GM04504 (cell line): ENCODE measurements around the gene ITPKC.
"Not testable (repeated sequence)": the region's sequence is repeated elsewhere in the genome, so short reads cannot be mapped to it uniquely, and the experiment has no call there.

Source experiments
- DNase-seq: peaks from one replicate; pipeline ENCODE4 v3.0.0-alpha.2; 2012; ENCODE audit warnings: low read depth

ITPKC gene

GRCh38 chr19:40741527-40742390 is 24.8 kb downstream of the ITPKC start:
- DNase-seq, result no peak

GRCh38 chr19:40742477-40742876 is 25.6 kb downstream of the ITPKC start:
- no peak for DNase-seq

GRCh38 chr19:40742886-40743285 is 26.0 kb downstream of the ITPKC start:
- DNase-seq, result no peak

GRCh38 chr19:40743926-40744325 is 27.0 kb downstream of the ITPKC start:
- DNase-seq, result no peak

GRCh38 chr19:40744554-40745401 is 27.9 kb downstream of the ITPKC start:
- no peak for DNase-seq

DNA sequence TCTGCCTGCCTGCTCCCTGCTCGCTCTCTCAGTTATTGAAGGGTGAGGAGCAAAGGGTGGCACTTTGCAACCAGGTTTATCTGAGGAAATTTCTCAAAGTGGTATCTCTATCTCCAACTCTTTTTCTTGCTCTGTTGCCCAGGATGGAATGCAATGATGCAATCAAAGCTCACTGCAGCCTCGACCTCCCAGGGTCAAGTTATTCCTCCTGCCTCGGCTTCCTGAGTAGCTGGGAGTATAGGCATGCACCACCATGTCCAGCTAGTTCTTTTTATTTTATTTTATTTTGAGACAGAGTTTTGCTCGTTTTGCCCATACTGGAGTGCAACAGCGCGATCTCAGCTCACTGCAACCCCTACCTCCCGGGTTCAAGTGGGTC is 28.5 kb downstream of the ITPKC start:
- DNase-seq, result no peak

DNA sequence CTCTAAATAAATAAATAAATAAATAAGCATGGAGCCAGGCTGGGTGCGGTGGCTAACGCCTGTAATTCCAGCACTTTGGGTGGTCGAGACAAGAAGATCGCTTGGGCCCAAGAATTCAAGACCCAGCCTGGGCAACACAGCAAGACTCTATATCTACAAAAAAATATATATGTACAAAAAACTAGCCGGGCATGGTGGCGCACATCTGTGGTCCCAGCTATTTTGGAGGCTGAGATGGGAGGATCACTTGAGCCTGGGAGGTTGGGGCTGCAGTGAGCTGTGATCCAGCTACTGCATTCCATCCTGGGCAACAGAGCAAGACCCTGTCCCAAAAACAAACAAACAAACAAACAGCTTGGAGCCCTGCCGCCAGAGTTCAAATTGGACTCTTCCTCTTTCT is 30.6 kb downstream of the ITPKC start:
- DNase-seq, result no peak

- DNase-seq, result peak; percentile 100
These were observed 33.4 kb downstream of the ITPKC start, which contains the start of gene ACTMAP for GRCh38 chr19:40750058-40750873. Gene ACTMAP (minus strand): TSS chr19:40750477. CDS start chr19:40749803, 674 bp downstream.

- DNase-seq, result peak; percentile 96
These were observed 34.1 kb downstream of the ITPKC start, which contains the start of gene SNRPA for GRCh38 chr19:40750874-40751537. Gene SNRPA (plus strand): TSS chr19:40751203. CDS start chr19:40751409, 206 bp downstream.

GRCh38 chr19:40752257-40752781 is 35.4 kb downstream of the ITPKC start:
- DNase-seq, result no peak

DNA sequence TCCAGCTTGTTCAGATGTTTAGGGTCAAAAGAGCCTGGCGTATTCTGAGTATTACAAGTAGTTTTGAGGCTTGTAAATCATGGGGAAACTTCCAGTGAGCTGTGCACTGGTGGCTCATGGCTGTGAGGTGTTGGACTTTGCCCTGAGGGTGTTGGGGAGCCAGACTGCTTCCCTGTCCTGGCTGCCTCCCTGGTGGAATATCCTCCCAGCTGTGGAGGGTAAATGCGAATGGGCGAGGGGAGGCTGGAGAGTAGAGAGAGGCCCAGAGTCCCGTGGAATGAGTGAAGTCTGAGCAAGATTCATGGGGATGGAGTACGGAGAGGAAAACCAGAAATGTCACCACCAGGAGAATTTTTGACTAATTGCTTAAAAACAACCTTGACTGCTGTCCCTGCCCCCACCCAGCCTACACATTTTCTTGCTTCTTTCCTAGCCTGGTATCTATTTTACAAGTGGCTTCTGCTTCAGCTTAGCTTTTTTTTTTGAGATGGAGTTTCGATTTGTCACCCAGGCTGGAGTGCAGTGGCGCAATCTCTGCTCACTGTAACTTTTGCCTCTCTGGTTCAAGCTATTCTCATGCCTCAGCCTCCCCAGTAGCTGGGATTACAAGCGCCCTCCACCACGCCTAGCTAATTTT is 37.8 kb downstream of the ITPKC start:
- DNase-seq, result no peak

DNA sequence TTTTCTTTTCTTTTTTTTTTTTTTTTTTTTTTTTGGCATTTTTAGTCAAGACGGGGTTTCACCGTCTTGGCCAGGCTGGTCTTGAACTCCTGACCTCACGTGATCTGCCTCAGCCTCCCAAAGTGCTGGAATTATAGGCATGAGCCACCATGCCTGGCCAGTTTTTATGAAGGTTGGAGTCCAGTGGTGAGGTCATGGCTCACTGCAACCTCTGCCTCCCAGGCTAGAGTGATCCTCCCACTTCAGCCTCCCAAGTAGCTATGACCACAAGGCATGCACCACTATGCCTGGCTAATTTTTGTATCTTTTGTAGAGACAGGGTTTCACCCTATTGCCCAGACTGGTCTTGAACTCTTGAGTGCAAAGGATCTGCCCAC is 38.3 kb downstream of the ITPKC start:
- DNase-seq, result no peak

GRCh38 chr19:40755791-40756190 is 38.9 kb downstream of the ITPKC start:
- no peak for DNase-seq

GRCh38 chr19:40756502-40757110 is 39.7 kb downstream of the ITPKC start:
- no peak for DNase-seq

GRCh38 chr19:40758491-40758890 is 41.6 kb downstream of the ITPKC start:
- DNase-seq, result no peak

- DNase-seq, result no peak
These were observed 42.4 kb downstream of the ITPKC start for GRCh38 chr19:40759352-40759751.

DNA sequence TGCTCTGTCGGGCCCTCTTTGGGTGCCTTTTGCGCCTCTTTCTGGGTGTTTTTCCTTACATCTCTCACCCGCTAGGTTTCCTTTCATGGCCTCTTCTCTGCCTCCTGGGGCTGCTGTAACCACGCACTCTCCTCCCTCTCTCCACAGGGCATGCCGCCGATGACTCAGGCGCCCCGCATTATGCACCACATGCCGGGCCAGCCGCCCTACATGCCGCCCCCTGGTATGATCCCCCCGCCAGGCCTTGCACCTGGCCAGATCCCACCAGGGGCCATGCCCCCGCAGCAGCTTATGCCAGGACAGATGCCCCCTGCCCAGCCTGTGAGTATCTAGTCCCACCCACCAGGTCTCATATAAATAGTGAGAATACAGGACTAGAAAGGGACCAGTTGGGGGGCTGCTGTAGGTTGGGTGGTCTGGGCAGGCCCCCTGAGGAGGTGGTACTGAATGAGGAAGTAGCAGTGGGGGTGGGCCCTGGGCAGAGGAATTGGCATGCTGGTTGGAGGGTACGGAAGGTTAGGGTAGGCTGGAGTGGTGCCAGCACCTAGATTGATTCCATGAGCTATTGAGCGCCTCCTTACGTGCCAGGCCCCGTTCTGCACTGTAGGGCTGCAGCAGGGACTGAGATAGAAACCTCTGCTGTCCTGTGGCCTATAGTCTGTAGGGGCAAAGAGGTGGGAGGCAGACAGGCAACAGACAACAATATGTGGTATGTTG is 46.0 kb downstream of the ITPKC start:
- no peak for DNase-seq

- DNase-seq, result no peak
These were observed 46.6 kb downstream of the ITPKC start for GRCh38 chr19:40763526-40763925.

DNA sequence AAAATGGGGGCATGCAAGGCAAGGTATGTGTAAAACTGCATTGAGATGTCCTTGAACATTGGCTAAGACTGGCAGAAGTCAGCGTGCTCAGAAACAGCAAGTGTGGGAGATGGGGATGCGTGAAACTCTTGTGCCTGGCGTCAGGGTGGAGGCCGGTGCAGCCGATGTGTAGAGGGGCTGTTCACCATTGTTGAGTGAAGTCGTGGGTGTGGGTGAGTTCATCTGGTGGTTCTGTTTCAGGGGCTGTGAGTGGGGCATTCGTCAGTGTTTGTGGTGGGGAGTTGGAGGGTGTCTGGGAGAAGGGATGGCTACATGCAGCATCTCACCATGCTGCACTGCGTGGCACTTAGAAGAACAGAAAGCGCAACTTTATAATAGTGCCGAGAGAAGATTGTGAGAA is 47.1 kb downstream of the ITPKC start:
- no peak for DNase-seq

DNA sequence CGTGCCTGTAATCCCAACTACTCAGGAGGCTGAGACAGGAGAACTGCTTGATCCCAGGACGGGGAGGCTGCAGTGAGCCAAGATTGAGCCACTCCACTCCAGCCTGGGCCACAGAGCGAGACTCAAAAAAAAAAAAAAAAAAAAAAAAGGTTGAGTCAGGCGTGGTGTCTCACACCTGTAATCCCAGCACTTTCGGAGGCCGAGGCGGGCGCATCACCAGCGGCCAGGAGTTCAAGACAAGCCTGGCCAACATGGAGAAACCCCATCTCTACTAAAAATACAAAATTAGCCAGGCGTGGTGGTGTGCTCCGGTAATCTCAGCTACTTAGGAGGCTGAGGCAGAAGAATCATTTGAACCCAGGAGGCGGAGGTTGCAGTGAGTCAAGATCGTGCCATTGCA is 49.5 kb downstream of the ITPKC start:
- DNase-seq, result not testable (repeated sequence)
